ENCODE data around the gene SEMA6B. TPM values are rescaled to one million over a fixed set of nuclear protein-coding genes. Genes with fewer than 3 reads are reported as not detected.

SEMA6B gene
- polyA plus RNA-seq, 1 donor from 2014 or later, result not detected

DNA sequence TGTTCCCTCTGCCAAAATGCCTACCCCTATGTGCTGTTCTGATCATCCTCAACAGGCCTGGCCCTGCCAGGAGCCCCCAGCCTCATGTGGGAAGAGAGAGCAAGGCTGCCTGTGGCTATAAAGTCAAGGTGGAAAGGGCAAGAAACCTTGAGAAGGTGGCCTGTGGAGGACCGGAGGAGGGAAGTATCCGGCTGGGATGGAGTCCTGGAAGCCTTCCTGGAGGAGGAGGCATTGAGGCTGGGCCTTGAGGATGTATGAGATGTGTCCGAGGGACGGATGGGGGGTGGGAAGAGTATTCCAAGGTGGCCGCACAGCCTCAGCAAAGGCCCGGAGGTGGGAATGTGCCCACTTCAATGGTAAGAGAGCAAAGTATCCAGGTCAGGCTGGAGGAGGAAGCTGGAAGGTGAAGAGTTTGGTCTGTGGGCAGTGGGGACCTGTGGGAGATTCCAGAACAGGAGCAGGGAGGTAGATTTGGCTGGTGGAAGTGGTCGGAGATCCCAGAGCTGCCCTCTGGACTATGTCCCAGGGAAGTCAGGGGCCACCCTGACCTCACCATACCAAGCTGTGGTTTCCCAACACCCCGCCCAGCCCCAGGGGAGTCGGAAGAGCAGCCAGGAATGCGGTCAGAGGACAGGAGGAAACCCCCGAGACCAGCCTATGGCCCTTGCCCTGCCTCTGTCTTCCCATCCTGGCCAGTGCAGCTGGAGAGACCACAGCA is 38.2 kb downstream of the SEMA6B start:
- peaks cover 3% of the 10 kb centered on the region for H3K27me3 Mint-ChIP-seq
- H3K36me3 Mint-ChIP-seq, result no peaks in the 10 kb centered on the region
- H3K9me3 Mint-ChIP-seq, result no peaks in the 10 kb centered on the region
- peak overlapping the region in 1 of 3 donors; percentile 5 for H3K27ac Mint-ChIP-seq
- no peak overlapping the region for H3K4me3 Mint-ChIP-seq
- H3K4me1 Mint-ChIP-seq, result no peaks in the 10 kb centered on the region

DNA sequence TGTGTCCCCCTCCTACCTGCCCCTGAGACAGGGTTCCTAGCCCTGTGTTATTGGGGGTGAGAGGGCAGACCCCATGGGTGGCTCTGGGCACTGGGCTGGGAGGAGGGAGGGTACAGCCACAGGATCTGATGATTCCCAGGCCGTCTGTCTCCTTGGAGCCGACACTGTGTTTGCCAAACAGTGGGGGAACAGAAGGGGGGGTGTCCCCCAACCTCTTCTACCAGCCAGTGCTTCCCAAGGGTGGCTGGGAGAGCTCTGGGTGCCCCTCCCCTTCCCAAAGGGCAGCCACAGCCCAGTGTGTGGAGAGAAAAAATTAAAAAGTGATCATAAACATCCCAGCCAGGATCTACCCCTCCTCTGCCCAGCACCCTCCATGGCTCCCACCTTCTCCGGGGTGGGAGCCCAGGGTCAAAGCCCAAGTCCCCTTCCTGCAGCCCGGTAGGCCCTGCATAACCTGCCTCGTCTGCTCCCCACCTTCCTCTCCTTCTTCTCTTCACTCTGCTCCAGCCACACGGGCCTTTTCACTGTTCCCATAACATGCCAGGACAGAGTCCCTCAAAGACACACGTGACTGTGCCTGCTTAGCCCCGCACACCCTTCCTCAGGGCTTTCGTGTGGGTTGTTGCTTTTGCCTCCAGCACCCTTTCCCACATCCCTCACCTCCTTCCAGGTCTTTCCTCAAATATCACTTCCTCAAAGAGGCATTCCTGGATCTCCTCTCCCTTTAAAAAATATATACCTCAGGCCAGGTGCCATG is 39.8 kb downstream of the SEMA6B start:
- no peaks in the 10 kb centered on the region for H3K4me1 Mint-ChIP-seq
- no peaks in the 10 kb centered on the region for H3K9me3 Mint-ChIP-seq
- no peak overlapping the region for H3K27ac Mint-ChIP-seq
- no peaks in the 10 kb centered on the region for H3K36me3 Mint-ChIP-seq
- H3K27me3 Mint-ChIP-seq, result peaks cover 3% of the 10 kb centered on the region
- peak overlapping the region in 1 of 4 donors; percentile 70 for H3K4me3 Mint-ChIP-seq

DNA sequence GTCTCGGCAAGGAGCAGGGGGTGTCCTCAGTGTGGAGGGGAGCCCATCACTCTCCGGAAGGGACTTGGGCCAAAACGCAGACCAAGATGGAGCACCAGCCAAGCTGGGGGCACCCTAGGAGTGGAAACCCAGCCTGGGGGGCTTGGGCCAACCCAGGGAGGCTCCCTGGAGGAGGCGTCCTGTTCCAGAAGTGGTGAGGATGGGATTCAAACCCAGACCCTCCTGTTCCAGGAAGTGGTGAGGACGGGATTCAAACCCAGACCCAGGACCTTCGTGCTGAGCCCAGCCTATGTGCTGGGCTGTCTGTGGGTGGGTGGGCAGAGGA is 40.4 kb downstream of the SEMA6B start:
- no peaks in the 10 kb centered on the region for H3K9me3 Mint-ChIP-seq
- H3K4me1 Mint-ChIP-seq, result no peaks in the 10 kb centered on the region
- H3K36me3 Mint-ChIP-seq, result no peaks in the 10 kb centered on the region
- peaks cover 3% of the 10 kb centered on the region for H3K27me3 Mint-ChIP-seq
- H3K27ac Mint-ChIP-seq, result no peak overlapping the region
- H3K4me3 Mint-ChIP-seq, result no peak overlapping the region

DNA sequence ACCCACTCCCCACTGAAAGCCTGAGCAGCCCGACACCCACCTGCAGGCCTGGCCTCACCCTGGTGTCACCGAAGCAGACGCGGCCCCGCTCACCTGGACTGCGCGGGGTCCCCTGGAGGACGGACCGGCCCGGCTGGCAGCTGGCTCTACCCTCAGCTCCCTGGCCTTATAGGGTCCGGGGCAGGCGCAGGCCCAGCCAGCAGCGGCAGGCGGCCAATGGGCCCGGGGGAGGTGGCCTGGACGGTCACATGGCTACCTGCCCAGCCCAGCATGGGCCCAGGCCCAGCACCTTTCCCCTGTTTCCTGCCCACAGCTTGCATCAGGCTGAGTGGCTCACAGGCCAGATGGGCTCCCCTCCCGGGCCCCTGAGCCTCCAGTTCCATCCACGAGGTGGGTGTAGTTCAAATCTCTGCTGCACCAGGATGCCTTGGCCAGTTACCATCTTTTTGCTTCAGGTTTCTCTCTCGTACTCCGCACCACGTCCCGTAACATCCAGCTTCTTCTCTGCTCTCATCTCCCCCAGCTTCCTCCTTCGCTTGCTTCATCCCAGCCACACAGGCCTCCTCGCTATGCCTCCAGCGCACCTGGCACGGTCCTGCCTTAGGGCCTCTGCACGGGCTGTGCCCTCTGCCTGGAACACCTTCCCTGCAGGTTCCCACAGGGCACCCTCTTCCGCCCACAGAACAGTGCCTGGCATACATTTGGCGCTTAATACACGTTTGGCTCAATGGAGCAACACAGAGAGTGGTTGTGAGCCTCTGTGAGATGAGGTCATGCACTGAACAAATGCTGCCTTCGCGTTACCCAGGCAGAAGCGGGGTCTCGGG is 40.9 kb downstream of the SEMA6B start, which contains the start of gene PLIN4:
Gene PLIN4 (minus strand): TSS at position 142 of the 827 bp plus-strand sequence. CDS start 214 bp downstream, outside the sequence.
- H3K4me3 Mint-ChIP-seq, result no peak within 1 kb of the TSS
- H3K9me3 Mint-ChIP-seq, result no peaks in the 10 kb centered on the region
- no peak within 1 kb of the TSS for H3K27ac Mint-ChIP-seq
- no peaks in the 10 kb centered on the region for H3K4me1 Mint-ChIP-seq
- no peaks in the 10 kb centered on the region for H3K36me3 Mint-ChIP-seq
- peaks cover 3% of the 10 kb centered on the region for H3K27me3 Mint-ChIP-seq

DNA sequence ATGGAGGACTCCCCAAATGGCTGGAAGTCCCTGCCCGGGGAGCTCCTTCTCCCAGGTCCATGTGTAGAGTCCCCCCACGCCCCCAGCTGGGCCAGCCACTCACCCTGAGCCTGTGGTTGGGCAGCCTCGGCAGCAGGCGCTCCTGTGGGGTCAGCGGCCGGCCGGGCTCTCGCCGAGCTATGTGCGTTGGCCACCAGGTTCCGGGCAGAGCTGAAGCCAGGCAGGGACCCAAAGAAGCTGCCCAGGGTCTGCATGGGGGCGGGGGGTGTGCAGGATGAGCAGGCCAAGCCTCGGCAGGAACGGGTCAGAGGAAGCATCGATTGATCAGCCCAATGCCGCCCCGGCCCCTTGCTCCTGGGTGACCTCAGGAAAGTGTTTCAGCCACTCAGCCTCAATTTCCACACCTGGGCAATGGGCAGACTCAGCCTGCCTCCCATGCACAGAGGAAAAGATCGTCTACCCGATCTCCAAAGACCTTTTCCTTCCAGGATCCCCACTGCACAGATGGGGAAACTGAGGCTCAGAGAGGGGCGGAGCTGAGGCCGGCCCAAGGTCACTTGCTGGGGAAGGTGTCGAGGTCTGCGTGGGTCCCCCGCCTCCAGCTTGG is 41.9 kb downstream of the SEMA6B start:
- no peaks in the 10 kb centered on the region for H3K4me1 Mint-ChIP-seq
- no peaks in the 10 kb centered on the region for H3K9me3 Mint-ChIP-seq
- peaks cover 3% of the 10 kb centered on the region for H3K27me3 Mint-ChIP-seq
- H3K4me3 Mint-ChIP-seq, result no peak overlapping the region
- no peak overlapping the region for H3K27ac Mint-ChIP-seq
- no peaks in the 10 kb centered on the region for H3K36me3 Mint-ChIP-seq

DNA sequence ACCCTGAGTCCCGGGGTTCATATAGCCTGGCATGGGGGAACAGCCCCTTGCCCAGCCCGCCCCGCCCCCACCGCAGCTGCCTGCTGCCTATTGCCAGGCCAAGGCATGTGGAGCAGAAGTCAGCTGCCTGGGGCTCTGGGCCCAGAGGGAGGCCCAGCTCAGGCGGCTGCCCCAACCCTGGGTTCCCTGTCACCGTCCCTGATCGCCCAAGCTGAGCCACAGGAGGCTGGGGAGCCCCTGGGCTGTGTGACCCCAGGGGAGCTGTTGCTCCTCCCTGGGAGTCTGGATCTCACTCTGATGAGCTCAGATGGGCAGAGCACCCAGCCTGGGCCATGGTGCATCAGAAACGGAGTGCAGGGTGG is 42.6 kb downstream of the SEMA6B start:
- H3K36me3 Mint-ChIP-seq, result no peaks in the 10 kb centered on the region
- no peak overlapping the region for H3K4me3 Mint-ChIP-seq
- no peaks in the 10 kb centered on the region for H3K9me3 Mint-ChIP-seq
- H3K4me1 Mint-ChIP-seq, result no peaks in the 10 kb centered on the region
- no peak overlapping the region for H3K27ac Mint-ChIP-seq
- peaks cover 3% of the 10 kb centered on the region for H3K27me3 Mint-ChIP-seq

DNA sequence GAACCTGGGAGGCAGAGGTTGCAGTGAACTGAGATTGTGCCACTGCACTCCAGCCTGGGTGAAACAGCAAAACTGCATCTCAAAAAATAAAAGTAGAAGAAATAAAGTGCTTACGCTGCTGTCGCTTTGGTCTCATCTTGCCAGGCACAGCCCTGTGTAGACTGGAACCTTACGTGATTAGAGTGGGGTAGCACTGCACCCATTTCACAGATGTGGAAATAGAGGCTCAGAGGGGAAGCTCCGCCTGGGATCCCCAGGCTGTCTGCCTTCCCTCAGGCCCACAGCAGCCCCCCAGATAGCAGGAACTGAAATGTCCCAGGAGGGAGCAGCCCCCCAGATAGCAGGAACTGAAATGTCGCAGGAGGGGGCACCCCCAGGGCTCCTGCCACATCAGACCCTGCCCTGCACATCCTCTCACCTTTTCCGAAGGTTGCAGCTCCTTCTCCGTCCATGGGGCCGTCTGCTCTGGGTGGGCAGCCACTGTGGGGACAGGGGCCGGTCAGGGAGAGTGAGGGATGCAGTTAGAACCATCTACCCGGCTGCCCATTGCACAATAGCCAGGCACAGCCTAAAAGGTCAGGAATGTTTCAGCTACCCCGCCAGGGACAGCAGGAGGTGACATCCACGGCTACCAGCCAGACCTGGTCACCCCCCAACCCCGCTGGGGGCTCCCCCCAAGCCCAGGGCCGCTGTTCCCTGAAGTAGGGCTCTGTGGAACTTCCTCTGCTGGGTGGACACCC is 43.1 kb downstream of the SEMA6B start:
- Mint-ChIP-seq H3K9me3 (no peaks in the 10 kb centered on the region), H3K36me3 (no peaks in the 10 kb centered on the region), H3K4me1 (no peaks in the 10 kb centered on the region), H3K27ac (no peak overlapping the region), H3K4me3 (no peak overlapping the region), H3K27me3 (peaks cover 3% of the 10 kb centered on the region)

DNA sequence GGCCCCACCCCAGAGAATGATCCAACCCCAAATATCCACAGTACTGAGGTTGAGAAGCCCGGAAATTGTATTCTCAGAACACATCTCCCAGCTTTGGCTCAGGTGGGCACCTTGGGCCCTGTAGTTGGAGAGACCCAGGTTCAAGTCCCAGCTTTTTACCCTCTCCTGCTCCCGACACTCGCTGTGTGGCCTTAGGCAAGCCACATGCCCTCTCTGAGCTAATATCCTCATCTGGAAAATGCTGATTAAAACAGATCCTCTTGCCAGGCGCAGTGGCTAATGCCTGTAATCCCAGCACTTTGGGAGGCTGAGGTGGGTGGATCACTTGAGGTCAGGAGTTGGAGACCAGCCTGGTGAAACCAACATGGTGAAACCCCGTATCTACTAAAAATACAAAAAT is 43.8 kb downstream of the SEMA6B start:
- H3K27ac Mint-ChIP-seq, result no peak overlapping the region
- no peak overlapping the region for H3K4me3 Mint-ChIP-seq

DNA sequence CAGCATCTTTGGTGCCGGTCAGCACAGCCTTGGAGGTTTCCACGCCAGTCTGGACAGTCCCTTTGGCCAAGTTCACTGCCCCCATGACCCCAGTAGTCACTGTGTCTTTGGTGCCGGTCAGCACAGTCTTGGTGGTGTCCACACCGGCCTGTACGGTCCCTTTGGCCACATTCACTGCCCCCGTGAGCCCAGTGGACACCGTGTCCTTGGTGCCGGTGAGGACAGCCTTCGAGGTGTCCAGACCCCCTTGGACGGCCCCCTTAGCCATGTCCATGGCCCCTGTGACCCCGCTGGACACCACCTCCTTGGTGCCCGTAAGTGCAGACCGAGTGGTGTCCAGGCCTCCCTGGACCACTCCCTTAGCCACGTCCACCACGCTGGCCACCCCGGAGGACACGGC is 46.2 kb downstream of the SEMA6B start:
- H3K9me3 Mint-ChIP-seq, result no peaks in the 10 kb centered on the region
- no peaks in the 10 kb centered on the region for H3K27me3 Mint-ChIP-seq
- H3K36me3 Mint-ChIP-seq, result no peaks in the 10 kb centered on the region
- no peak overlapping the region for H3K27ac Mint-ChIP-seq
- H3K4me1 Mint-ChIP-seq, result no peaks in the 10 kb centered on the region
- H3K4me3 Mint-ChIP-seq, result no peak overlapping the region

More for the DNA sequence above, 43.8 kb downstream of the SEMA6B start:
- Mint-ChIP-seq H3K9me3 (no peaks in the 10 kb centered on the region), H3K27me3 (no peaks in the 10 kb centered on the region), H3K4me1 (no peaks in the 10 kb centered on the region), H3K36me3 (no peaks in the 10 kb centered on the region)

DNA sequence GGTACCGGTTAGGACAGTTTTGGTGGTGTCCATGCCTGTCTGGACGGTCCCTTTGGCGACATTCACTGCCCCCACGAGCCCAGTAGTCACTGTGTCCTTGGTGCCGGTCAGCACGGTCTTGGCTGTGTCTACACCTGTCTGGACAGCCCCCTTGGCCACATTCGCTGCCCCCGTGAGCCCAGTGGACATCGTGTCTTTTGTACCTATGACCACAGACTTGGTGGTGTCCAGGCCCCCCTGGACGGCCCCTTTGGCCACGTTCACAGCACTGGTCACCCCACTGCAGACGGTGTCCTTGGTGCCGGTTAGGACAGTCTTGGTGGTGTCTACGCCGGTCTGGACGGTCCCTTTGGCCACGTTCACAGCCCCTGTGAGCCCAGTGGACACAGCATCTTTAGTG is 47.4 kb downstream of the SEMA6B start:
- H3K4me3 Mint-ChIP-seq, result no peak overlapping the region
- no peaks in the 10 kb centered on the region for H3K27me3 Mint-ChIP-seq
- H3K27ac Mint-ChIP-seq, result no peak overlapping the region
- H3K4me1 Mint-ChIP-seq, result no peaks in the 10 kb centered on the region
- no peaks in the 10 kb centered on the region for H3K36me3 Mint-ChIP-seq
- H3K9me3 Mint-ChIP-seq, result peaks cover 0 to 1% (median 0%) of the 10 kb centered on the region in 3 donors

DNA sequence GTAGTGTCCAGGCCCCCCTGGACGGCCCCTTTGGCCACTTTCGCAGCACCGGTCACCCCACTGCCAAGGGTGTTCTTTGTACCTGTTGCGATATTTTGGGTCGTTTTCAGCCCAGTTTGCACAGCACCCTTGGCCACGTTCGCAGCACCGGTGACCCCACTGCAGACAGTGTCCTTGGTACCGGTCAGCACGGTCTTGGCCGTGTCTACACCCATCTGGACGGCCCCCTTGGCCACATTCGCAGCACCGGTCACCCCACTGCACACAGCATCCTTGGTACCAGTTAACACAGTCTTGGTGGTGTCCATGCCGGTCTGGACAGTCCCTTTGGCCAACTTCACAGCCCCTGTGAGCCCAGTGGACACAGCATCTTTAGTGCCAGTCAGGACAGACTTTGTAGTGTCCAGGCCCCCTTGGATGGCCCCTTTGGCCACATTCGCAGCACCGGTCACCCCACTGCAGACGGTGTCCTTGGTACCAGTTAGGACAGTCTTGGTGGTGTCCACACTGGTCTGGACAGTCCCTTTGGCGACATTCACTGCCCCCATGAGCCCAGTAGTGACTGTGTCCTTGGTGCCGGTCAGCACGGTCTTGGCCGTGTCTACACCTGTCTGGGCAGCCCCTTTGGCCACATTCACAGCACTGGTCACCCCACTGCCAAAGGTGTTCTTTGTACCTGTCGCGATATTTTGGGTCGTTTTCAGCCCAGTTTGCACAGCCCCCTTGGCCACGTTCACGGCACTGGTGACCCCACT is 48.0 kb downstream of the SEMA6B start:
- no peak overlapping the region for H3K4me3 Mint-ChIP-seq
- no peak overlapping the region for H3K27ac Mint-ChIP-seq
- no peaks in the 10 kb centered on the region for H3K36me3 Mint-ChIP-seq
- no peaks in the 10 kb centered on the region for H3K4me1 Mint-ChIP-seq
- H3K9me3 Mint-ChIP-seq, result peaks cover 0 to 1% (median 0%) of the 10 kb centered on the region in 3 donors
- H3K27me3 Mint-ChIP-seq, result no peaks in the 10 kb centered on the region

DNA sequence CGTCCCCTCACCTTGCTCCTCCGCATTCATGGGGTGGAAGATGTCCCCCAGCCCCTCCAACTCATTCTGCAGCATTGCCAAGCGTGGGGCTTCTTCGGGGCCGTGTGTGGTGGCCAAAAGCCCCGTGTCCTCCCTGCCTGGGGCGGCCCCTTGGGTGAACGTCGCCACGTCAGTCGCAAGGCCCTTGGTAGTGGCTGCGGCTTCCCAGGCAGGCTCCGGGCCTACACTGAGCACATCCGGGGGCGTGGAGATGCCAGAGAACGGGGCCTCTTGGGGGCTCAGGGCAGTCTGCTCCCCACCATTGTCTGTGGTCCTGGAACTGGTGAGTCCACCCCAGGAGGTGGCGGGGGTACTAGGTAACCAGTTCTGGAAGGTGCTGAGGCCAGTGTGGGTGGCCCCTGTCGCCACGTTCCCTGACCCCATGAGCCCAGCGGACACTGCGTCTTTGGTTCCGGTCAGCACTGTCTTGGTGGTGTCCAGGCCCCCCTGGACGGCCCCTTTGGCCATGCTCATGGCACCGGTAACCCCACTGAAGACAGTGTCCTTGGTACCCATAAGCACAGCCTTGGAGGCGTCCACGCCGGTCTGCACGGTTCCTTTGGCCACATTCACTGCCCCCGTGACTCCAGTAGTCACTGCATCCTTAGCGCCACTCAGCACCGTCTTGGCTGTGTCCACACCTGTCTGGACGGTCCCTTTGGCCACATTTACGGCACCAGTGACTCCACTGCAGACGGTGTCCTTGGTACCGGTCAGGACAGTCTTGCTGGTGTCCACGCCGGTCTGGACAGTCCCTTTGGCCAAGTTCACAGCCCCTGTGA is 48.8 kb downstream of the SEMA6B start:
- Mint-ChIP-seq H3K27ac (no peak overlapping the region), H3K9me3 (peaks cover 0 to 1% (median 0%) of the 10 kb centered on the region in 3 donors), H3K36me3 (no peaks in the 10 kb centered on the region), H3K27me3 (no peaks in the 10 kb centered on the region), H3K4me1 (no peaks in the 10 kb centered on the region), H3K4me3 (no peak overlapping the region)

DNA sequence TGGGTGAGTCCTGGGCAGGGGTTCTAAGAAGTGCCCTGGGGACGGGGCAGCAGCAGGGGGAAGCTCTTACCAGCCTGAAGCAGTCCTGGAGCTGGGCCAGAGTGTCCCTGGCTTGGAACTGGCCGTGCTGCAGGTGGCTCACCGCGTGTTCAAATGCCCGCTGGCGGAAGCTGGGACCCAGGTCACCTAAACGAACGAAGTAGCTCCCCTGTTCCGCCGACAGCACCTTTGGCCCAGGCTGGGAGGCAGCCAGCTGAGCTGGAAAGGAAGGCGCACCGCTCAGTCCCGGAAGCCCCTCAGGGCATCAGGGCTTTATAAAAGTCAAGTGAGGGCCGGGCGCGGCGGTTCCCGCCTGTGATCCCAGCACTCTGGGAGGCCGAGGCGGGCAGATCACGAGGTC is 50.8 kb downstream of the SEMA6B start:
- Mint-ChIP-seq H3K4me1 (no peaks in the 10 kb centered on the region), H3K36me3 (peaks cover 2% of the 10 kb centered on the region), H3K9me3 (peaks cover 0 to 1% (median 0%) of the 10 kb centered on the region in 3 donors), H3K27me3 (no peaks in the 10 kb centered on the region), H3K4me3 (no peak overlapping the region), H3K27ac (no peak overlapping the region)
